ENCODE results near the gene EXOC2.
A peak's percentile ranks its signal among the peaks of the same experiment; 100 is the strongest.

The EXOC2 gene

GRCh38 chr6:527989-528673 lies 164.8 kb downstream of the EXOC2 start:
- no peak for DNase-seq (ENCODE audit: low spot score)

GRCh38 chr6:524803-525202 lies 168.1 kb downstream of the EXOC2 start:
- no peak for DNase-seq (ENCODE audit: low spot score)

- DNase-seq (ENCODE audit: low spot score): no peak
These were observed 172.1 kb downstream of the EXOC2 start for GRCh38 chr6:520820-521219.

- DNase-seq (ENCODE audit: low spot score): no peak
These were observed 174.7 kb downstream of the EXOC2 start for GRCh38 chr6:518218-518617.

- DNase-seq (ENCODE audit: low spot score): no peak
These were observed 176.7 kb downstream of the EXOC2 start for GRCh38 chr6:516213-516612.

- no peak for DNase-seq (ENCODE audit: low spot score)
These were observed 177.7 kb downstream of the EXOC2 start for GRCh38 chr6:515267-515666.

GRCh38 chr6:514396-514978 lies 178.5 kb downstream of the EXOC2 start:
- no peak for DNase-seq (ENCODE audit: low spot score)

GRCh38 chr6:513961-514360 lies 179.0 kb downstream of the EXOC2 start:
- DNase-seq (ENCODE audit: low spot score): no peak

- no peak for DNase-seq (ENCODE audit: low spot score)
These were observed 179.9 kb downstream of the EXOC2 start for GRCh38 chr6:513058-513457.

- DNase-seq (ENCODE audit: low spot score): no peak
These were observed 181.3 kb downstream of the EXOC2 start for GRCh38 chr6:511488-512137.

- DNase-seq (ENCODE audit: low spot score): peak; percentile 10
These were observed 183.3 kb downstream of the EXOC2 start for GRCh38 chr6:509676-510075.

- DNase-seq (ENCODE audit: low spot score): no peak
These were observed 184.3 kb downstream of the EXOC2 start for GRCh38 chr6:508614-509013.

GRCh38 chr6:508006-508405 lies 184.9 kb downstream of the EXOC2 start:
- no peak for DNase-seq (ENCODE audit: low spot score)

GRCh38 chr6:506920-507622 lies 185.9 kb downstream of the EXOC2 start:
- DNase-seq (ENCODE audit: low spot score): no peak

- DNase-seq (ENCODE audit: low spot score): no peak
These were observed 186.4 kb downstream of the EXOC2 start for GRCh38 chr6:506508-506907.

- DNase-seq (ENCODE audit: low spot score): no peak
These were observed 187.6 kb downstream of the EXOC2 start for GRCh38 chr6:505374-505773.

- no peak for DNase-seq (ENCODE audit: low spot score)
These were observed 188.4 kb downstream of the EXOC2 start for GRCh38 chr6:504446-504980.

- no peak for DNase-seq (ENCODE audit: low spot score)
These were observed 189.2 kb downstream of the EXOC2 start for GRCh38 chr6:503610-504362.

GRCh38 chr6:502761-503160 lies 190.2 kb downstream of the EXOC2 start:
- DNase-seq (ENCODE audit: low spot score): no peak

- no peak for DNase-seq (ENCODE audit: low spot score)
These were observed 190.9 kb downstream of the EXOC2 start for GRCh38 chr6:501891-502601.

GRCh38 chr6:499617-500016 lies 193.3 kb downstream of the EXOC2 start:
- DNase-seq (ENCODE audit: low spot score): no peak
